B cell (primary cell): Measurements from ENCODE around the gene CEP85. TPM values are rescaled to one million over a fixed set of nuclear protein-coding genes. Genes with fewer than 3 reads are reported as not detected.

Experiments used
- ATAC-seq: fragments of 200-7000 bp; cut with Tn5 transposase; one replicate; pipeline ENCODE4 v1.10.0; 2021; ENCODE audit warnings: low read depth, mild to moderate bottlenecking, moderate number of reproducible peaks, moderate library complexity
- CTCF ChIA-PET: fragments of 350-600 bp; sonication (Branson Sonifier 250); formaldehyde crosslinking; loops from one replicate; lab custom pipeline; 2021; ENCODE audit warnings: antibody characterized with exemption, inconsistent platforms; lab: Charles Lee
- POLR2A ChIA-PET: fragments of 350-600 bp; sonication (Branson Sonifier 250); formaldehyde crosslinking; loops from one replicate; lab custom pipeline; 2021; ENCODE audit warnings: antibody characterized with exemption; lab: Charles Lee
- DNase-seq: peaks from one replicate; pipeline ENCODE4 v3.0.0; 2013
- H2AFZ ChIP-seq: 2 replicates; pipeline ENCODE4 v1.6.1; 2012; ENCODE audit warnings: mild to moderate bottlenecking, low read depth, low read length; ENCODE audit not compliant: insufficient read depth, poor library complexity, severe bottlenecking
- H3K27ac ChIP-seq, 2 donors: 1 replicate in 1 of 2; 2 replicates in 1 of 2; pipeline ENCODE4 v1.5.1; 2012 to 2013; ENCODE audit warnings: low read length in 2 of 2, mild to moderate bottlenecking in 2 of 2, moderate library complexity in 1 of 2
- H3K27me3 ChIP-seq, 4 experiments: fragments of 200-600 bp in 1 of 4; sonication (generic) in 1 of 4; replicated peaks in 1 of 4; 1 replicate in 2 of 4; 2 replicates in 2 of 4; pipeline versions ENCODE4 v1.6.1 to v1.7.0; 2013 to 2016; ENCODE audit warnings: low read length in 3 of 4, mild to moderate bottlenecking in 2 of 4, mixed read lengths in 1 of 4, moderate library complexity in 1 of 4; ENCODE audit not compliant: insufficient read depth in 4 of 4, control insufficient read depth in 3 of 4; ENCODE audit errors: control extremely low read depth in 1 of 4
- H3K36me3 ChIP-seq, 2 experiments: replicated peaks in 1 of 2; 1 replicate in 1 of 2; 2 replicates in 1 of 2; pipeline versions ENCODE4 v1.6.1 to v1.7.1; 2013; ENCODE audit warnings: low read length in 1 of 2; ENCODE audit not compliant: insufficient read depth in 2 of 2, control insufficient read depth in 1 of 2; ENCODE audit errors: control extremely low read depth in 1 of 2, extremely low read depth in 1 of 2
- H3K4me1 ChIP-seq, 2 donors: fragments of 200-600 bp in 1 of 2; sonication (generic) in 1 of 2; 1 replicate in 1 of 2; 2 replicates in 1 of 2; pipeline versions ENCODE4 v1.5.1 to v1.6.1; 2013 to 2017; ENCODE audit warnings: low read length in 2 of 2; ENCODE audit not compliant: control insufficient read depth in 2 of 2, insufficient read depth in 2 of 2
- H3K4me2 ChIP-seq: replicated peaks from 2 replicates; pipeline ENCODE3; 2012; ENCODE audit warnings: mild to moderate bottlenecking, low read depth, low read length; ENCODE audit not compliant: poor library complexity, severe bottlenecking
- H3K4me3 ChIP-seq, 5 experiments: fragments of 200-600 bp in 1 of 5; sonication (generic) in 1 of 5; 1 replicate in 3 of 5; 2 replicates in 2 of 5; pipeline versions ENCODE4 v1.5.1 to v1.7.0; 2011 to 2016; ENCODE audit warnings: low read length in 4 of 5, mild to moderate bottlenecking in 4 of 5, low read depth in 2 of 5, control low read depth in 1 of 5, moderate library complexity in 1 of 5; ENCODE audit not compliant: insufficient read depth in 1 of 5; ENCODE audit errors: control extremely low read depth in 1 of 5, extremely low read depth in 1 of 5
- H3K79me2 ChIP-seq: fragments of 200-600 bp; sonication (generic); one replicate; pipeline ENCODE4 v1.6.0; 2016; ENCODE audit warnings: low read length; ENCODE audit not compliant: control insufficient read depth, insufficient read depth
- H3K9ac ChIP-seq: fragments of 200-600 bp; sonication (generic); 2 replicates; pipeline ENCODE4 v1.6.1; 2017; ENCODE audit warnings: mild to moderate bottlenecking, low read length, moderate library complexity
- H3K9me3 ChIP-seq, 3 donors: one replicate each; pipeline versions ENCODE4 v1.6.1 to v1.7.1; 2013; ENCODE audit warnings: low read length in 2 of 3; ENCODE audit not compliant: control insufficient read depth in 2 of 3, insufficient read depth in 1 of 3; ENCODE audit errors: control extremely low read depth in 1 of 3
- H4K20me1 ChIP-seq: 2 replicates; pipeline ENCODE4 v1.6.0; 2012; ENCODE audit warnings: mild to moderate bottlenecking, low read length; ENCODE audit not compliant: insufficient read depth, control insufficient read depth, poor library complexity, severe bottlenecking
- H3K27ac Mint-ChIP-seq: one replicate; pipeline ENCODE4 v1.8.0; 2021; ENCODE audit warnings: mixed read lengths
- H3K27me3 Mint-ChIP-seq: one replicate; pipeline ENCODE4 v1.8.0; 2021; ENCODE audit warnings: mixed read lengths
- H3K4me1 Mint-ChIP-seq: one replicate; pipeline ENCODE4 v1.8.0; 2021; ENCODE audit warnings: mixed read lengths
- H3K4me3 Mint-ChIP-seq: one replicate; pipeline ENCODE4 v1.8.0; 2021; ENCODE audit warnings: mixed read lengths
- H3K9me3 Mint-ChIP-seq: one replicate; pipeline ENCODE4 v1.8.0; 2022; ENCODE audit warnings: mixed read lengths; ENCODE audit not compliant: insufficient read depth
- CTCF ChIP-seq: fragments of 200-600 bp; IDR thresholded peaks from one replicate; pipeline ENCODE4 v1.8.0; 2022; ENCODE audit warnings: antibody characterized with exemption, mild to moderate bottlenecking
- EZH2 ChIP-seq: IDR thresholded peaks from 2 replicates; pipeline ENCODE4 v1.6.1; 2012; ENCODE audit warnings: borderline replicate concordance, low read depth, mild to moderate bottlenecking, moderate library complexity, low read length; ENCODE audit not compliant: insufficient read depth, poor library complexity, severe bottlenecking
- WGBS: methylation state at CpG from one replicate; pipeline ENCODE4 v1.1.5; 2013; ENCODE audit warnings: missing lambda C conversion rate; ENCODE audit not compliant: insufficient coverage; 5-methylcytosine and 5-hydroxymethylcytosine counted together
- intact Hi-C: fragments of 100-400 bp; cut with micrococcal nuclease; formaldehyde crosslinking; loops from one replicate; pipeline ENCODE4 v1.10.0; 2022
- polyA plus RNA-seq: library from polyadenylated mRNA; depleted of rRNA; stranded (reverse); fragments of >200 nt; gene quantifications from 2 replicates; pipeline ENCODE4 v1.2.3, GENCODE V29; 2012
- total RNA-seq, 2 donors: library from RNA; stranded (reverse); fragments of 120-200 nt in 1 of 2; gene quantifications; 1 replicate in 1 of 2; 2 replicates in 1 of 2; pipeline versions ENCODE4 v1.2.3 to v1.2.4, GENCODE V29; 2013 to 2022

CEP85 gene
- total and polyA plus RNA-seq, 2 donors (not counting 1 experiment from before 2014, with no cell fraction given): 16.2 to 16.3 TPM

DNA sequence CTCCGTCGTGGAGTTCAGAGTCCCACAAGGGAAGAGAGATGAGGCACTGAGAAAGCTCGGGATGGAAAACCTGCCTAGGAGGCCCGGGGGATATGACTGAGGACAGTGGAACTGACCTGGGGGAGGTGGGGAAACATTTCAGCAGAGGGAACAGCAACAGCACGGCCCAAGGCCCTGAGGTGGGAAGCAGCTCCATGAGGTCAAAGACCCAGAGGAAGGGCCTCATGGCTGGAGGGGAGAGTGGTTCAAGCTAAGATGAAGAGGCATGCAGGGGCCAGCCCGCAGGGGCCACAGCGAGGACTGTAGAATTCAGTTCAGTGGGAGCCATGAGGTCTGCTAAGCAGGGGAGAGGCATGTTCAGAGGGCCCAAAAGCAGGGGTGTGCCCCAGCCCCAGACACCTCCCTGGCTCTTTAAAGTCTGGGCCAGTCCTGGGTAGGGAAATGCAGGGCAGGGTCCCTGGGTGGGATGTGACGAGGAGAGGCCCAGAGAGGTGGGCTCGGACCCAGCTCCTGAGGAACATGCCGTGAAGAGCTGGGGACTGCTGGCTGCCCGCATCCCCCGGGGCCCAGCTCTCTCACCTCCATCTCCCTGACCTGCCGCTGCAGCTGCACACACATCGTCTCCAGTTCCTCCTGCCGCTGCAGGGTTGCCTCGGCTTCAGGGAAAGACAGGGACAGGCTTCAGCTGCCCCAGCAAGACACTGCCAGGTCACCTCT, 62.5 kb downstream of the CEP85 start:
- Mint-ChIP-seq H3K27me3 (no peaks in the 10 kb centered on the region), H3K4me3 (no peak overlapping the region), H3K9me3 (no peaks in the 10 kb centered on the region), H3K27ac (peak overlapping the region; percentile 37), H3K4me1 (peaks cover 58% of the 10 kb centered on the region)
- 90% methylated on average over 16 of the region's 16 CpGs for WGBS
- peaks cover 51% of the 10 kb centered on the region for H3K79me2 ChIP-seq
- peaks cover 0 to 5% of the 10 kb centered on the region in 2 experiments for H3K36me3 ChIP-seq
- DNase-seq (no peak), ATAC-seq (no peak)
- ChIA-PET POLR2A (interaction anchor here (0.9 to 2.3 kb wide), 3 partner anchors 8 to 21 kb away, joined by 3 to 8 read pairs (median 8); partner anchors contain the start of gene CD52), CTCF (interaction anchor here (0.7 to 1.9 kb wide), 3 partner anchors 8 to 19 kb away, joined by 3 to 7 read pairs (median 5); no protein-coding TSS in a partner anchor)
- no peaks in the 10 kb centered on the region for H3K9me3 ChIP-seq
- H3K4me1 ChIP-seq: peaks cover 37 to 52% of the 10 kb centered on the region in 2 donors
- no peak overlapping the region for H3K4me2 ChIP-seq
- H3K27me3 ChIP-seq: no peaks in the 10 kb centered on the region
- TF ChIP-seq EZH2: no peak
- TF ChIP-seq CTCF: no peak
- H4K20me1 ChIP-seq: no peaks in the 10 kb centered on the region
- intact Hi-C loops: no loop called here
- H3K27ac ChIP-seq: no peak overlapping the region
- no peak overlapping the region for H3K9ac ChIP-seq
- H3K4me3 ChIP-seq: no peak overlapping the region
- no peak overlapping the region for H2AFZ ChIP-seq
